H1 (cell line): ENCODE measurements around the gene TFAP2A. TPM values are rescaled to one million over a fixed set of nuclear protein-coding genes. Genes with fewer than 3 reads are reported as not detected.

Experiments
- CTCF ChIA-PET: fragments of 300-600 bp; sonication (Branson Sonifier 250); formaldehyde crosslinking; loops from one replicate; lab custom pipeline; 2021; ENCODE audit not compliant: partially characterized antibody; lab: Charles Lee
- POLR2A ChIA-PET: fragments of 300-600 bp; sonication (Branson Sonifier 250); formaldehyde crosslinking; loops from one replicate; lab custom pipeline; 2021; ENCODE audit warnings: inconsistent platforms; ENCODE audit not compliant: partially characterized antibody; lab: Charles Lee
- DNase-seq, 2 experiments: peaks; one replicate each; pipeline versions ENCODE4 v3.0.0 to v3.0.0-alpha.2; 2010 to 2022; ENCODE audit warnings: low spot score in 2 of 2, low read depth in 1 of 2, mixed read lengths in 1 of 2
- FAIRE-seq: peaks from 2 replicates; lab custom pipeline; 2011; peaks lifted over from hg19 to GRCh38; lab: Jason Lieb, UNC
- H2AFZ ChIP-seq: 2 replicates; pipeline ENCODE4 v1.8.1; 2012; ENCODE audit warnings: low read length, inconsistent platforms
- H2AK5ac ChIP-seq: 2 replicates; pipeline ENCODE4 v1.6.1; 2013; ENCODE audit warnings: low read depth, low read length
- H2BK120ac ChIP-seq: replicated peaks from 2 replicates; pipeline ENCODE3; 2013; ENCODE audit warnings: low read depth, low read length, inconsistent platforms
- H2BK12ac ChIP-seq: 2 replicates; pipeline ENCODE4 v1.6.1; 2013; ENCODE audit warnings: low read depth, low read length
- H2BK15ac ChIP-seq: 2 replicates; pipeline ENCODE4 v1.6.1; 2013; ENCODE audit warnings: low read length
- H2BK20ac ChIP-seq: 2 replicates; pipeline ENCODE4 v1.6.1; 2013; ENCODE audit warnings: low read length
- H2BK5ac ChIP-seq: 2 replicates; pipeline ENCODE4 v1.6.1; 2013; ENCODE audit warnings: low read depth, low read length
- H3K14ac ChIP-seq: 2 replicates; pipeline ENCODE4 v1.6.1; 2013; ENCODE audit warnings: inconsistent platforms; ENCODE audit not compliant: insufficient read length
- H3K18ac ChIP-seq: 2 replicates; pipeline ENCODE4 v1.6.1; 2013; ENCODE audit warnings: low read length; ENCODE audit errors: extremely low read depth
- H3K23ac ChIP-seq: 2 replicates; pipeline ENCODE4 v1.6.1; 2013; ENCODE audit warnings: inconsistent platforms; ENCODE audit not compliant: insufficient read length
- H3K23me2 ChIP-seq: 2 replicates; pipeline ENCODE4 v1.6.1; 2013; ENCODE audit warnings: low read depth, low read length
- H3K27ac ChIP-seq: 2 replicates; pipeline ENCODE4 v1.6.1; 2011; ENCODE audit warnings: low read depth, low read length, inconsistent platforms
- H3K27me3 ChIP-seq, 4 experiments: replicated peaks in 1 of 4; 1 replicate in 1 of 4; 2 replicates in 3 of 4; pipeline versions ENCODE4 v1.6.1 to v1.8.1; 2011 to 2013; ENCODE audit warnings: low read length in 3 of 4, mild to moderate bottlenecking in 3 of 4, inconsistent platforms in 2 of 4, mixed read lengths in 2 of 4, moderate library complexity in 1 of 4; ENCODE audit not compliant: control insufficient read depth in 3 of 4, insufficient read depth in 3 of 4; ENCODE audit errors: extremely low read depth in 1 of 4
- H3K36me3 ChIP-seq, 4 experiments: 2 replicates each; pipeline versions ENCODE4 v1.6.1 to v1.8.1; 2011 to 2013; ENCODE audit warnings: mild to moderate bottlenecking in 4 of 4, low read length in 3 of 4, moderate library complexity in 2 of 4, control low read depth in 1 of 4, inconsistent platforms in 1 of 4; ENCODE audit not compliant: insufficient read depth in 4 of 4, control insufficient read depth in 2 of 4
- H3K4ac ChIP-seq: replicated peaks from 2 replicates; pipeline ENCODE3; 2013; ENCODE audit warnings: low read length, low read depth, mixed read lengths, inconsistent platforms; ENCODE audit not compliant: insufficient read length
- H3K4me1 ChIP-seq, 4 experiments: replicated peaks in 1 of 4; 1 replicate in 1 of 4; 2 replicates in 3 of 4; pipeline versions ENCODE4 v1.6.1 to v1.8.1; 2011 to 2013; ENCODE audit warnings: low read length in 3 of 4, inconsistent platforms in 2 of 4, mixed read lengths in 1 of 4; ENCODE audit not compliant: insufficient read depth in 4 of 4, control insufficient read depth in 3 of 4
- H3K4me2 ChIP-seq, 2 experiments: 2 replicates each; pipeline versions ENCODE4 v1.6.1 to v1.8.1; 2011 to 2013; ENCODE audit warnings: low read depth in 2 of 2, low read length in 2 of 2, control low read depth in 1 of 2, inconsistent platforms in 1 of 2, mild to moderate bottlenecking in 1 of 2; ENCODE audit not compliant: insufficient read depth in 1 of 2
- H3K4me3 ChIP-seq, 4 experiments: fragments of 200-600, 300-600 bp in 1 of 4; sonication (generic), shearing (Covaris generic), sonication (Bioruptor Twin) in 1 of 4; 2 replicates each; pipeline versions ENCODE4 v1.5.1 to v1.8.1; 2011 to 2016; ENCODE audit warnings: low read length in 4 of 4, low read depth in 3 of 4, control low read depth in 2 of 4, inconsistent platforms in 2 of 4, mild to moderate bottlenecking in 2 of 4, mixed read lengths in 1 of 4, moderate library complexity in 1 of 4; ENCODE audit not compliant: insufficient read depth in 2 of 4; ENCODE audit errors: extremely low read depth in 1 of 4
- H3K56ac ChIP-seq: replicated peaks from 2 replicates; pipeline ENCODE3; 2013; ENCODE audit warnings: low read depth, mild to moderate bottlenecking, mixed read lengths, low read length, inconsistent platforms; ENCODE audit not compliant: insufficient read length
- H3K79me1 ChIP-seq: 2 replicates; pipeline ENCODE4 v1.6.1; 2013; ENCODE audit warnings: low read depth, low read length, control low read depth
- H3K79me2 ChIP-seq, 2 experiments: 2 replicates each; pipeline versions ENCODE4 v1.6.1 to v1.8.1; 2012 to 2013; ENCODE audit warnings: low read length in 2 of 2, mild to moderate bottlenecking in 2 of 2, inconsistent platforms in 1 of 2; ENCODE audit not compliant: insufficient read depth in 2 of 2, control insufficient read depth in 1 of 2
- H3K9ac ChIP-seq, 4 experiments: replicated peaks in 1 of 4; 1 replicate in 1 of 4; 2 replicates in 3 of 4; pipeline versions ENCODE4 v1.6.1 to v1.8.1; 2011 to 2013; ENCODE audit warnings: low read depth in 3 of 4, low read length in 3 of 4, control low read depth in 2 of 4, mild to moderate bottlenecking in 2 of 4, moderate library complexity in 2 of 4, inconsistent platforms in 1 of 4; ENCODE audit errors: extremely low read depth in 1 of 4
- H3K9me3 ChIP-seq, 2 experiments: 2 replicates each; pipeline versions ENCODE4 v1.6.1 to v1.8.1; 2012 to 2013; ENCODE audit warnings: mild to moderate bottlenecking in 2 of 2, moderate library complexity in 2 of 2, control low read depth in 1 of 2, inconsistent platforms in 1 of 2, low read depth in 1 of 2, low read length in 1 of 2, mixed read lengths in 1 of 2; ENCODE audit not compliant: insufficient read depth in 2 of 2
- H4K20me1 ChIP-seq, 2 experiments: replicated peaks in 1 of 2; 2 replicates each; pipeline versions ENCODE3 to v1.8.1; 2011 to 2013; ENCODE audit warnings: inconsistent platforms in 2 of 2, low read length in 2 of 2, mild to moderate bottlenecking in 1 of 2; ENCODE audit not compliant: insufficient read depth in 2 of 2, control insufficient read depth in 1 of 2
- H4K5ac ChIP-seq: 2 replicates; pipeline ENCODE4 v1.6.1; 2013; ENCODE audit warnings: low read length, low read depth, mixed read lengths, inconsistent platforms; ENCODE audit not compliant: insufficient read length
- H4K8ac ChIP-seq: 2 replicates; pipeline ENCODE4 v1.8.0; 2013; ENCODE audit warnings: mild to moderate bottlenecking, moderate library complexity, low read length, inconsistent platforms; ENCODE audit not compliant: insufficient read depth; ENCODE audit errors: extremely low read depth
- H4K91ac ChIP-seq: replicated peaks from 2 replicates; pipeline ENCODE3; 2013; ENCODE audit warnings: low read length, mixed read lengths, inconsistent platforms; ENCODE audit not compliant: insufficient read length
- BACH1 ChIP-seq: IDR thresholded peaks from 2 replicates; pipeline ENCODE4 v1.6.1; 2012; ENCODE audit warnings: low read length, improper control_type of control experiment
- BRCA1 ChIP-seq: IDR thresholded peaks from 2 replicates; pipeline ENCODE4 v1.6.1; 2012; ENCODE audit warnings: low read depth, low read length, improper control_type of control experiment
- CBX8 ChIP-seq: fragments of 300-800, 300-1000 bp; sonication (generic); IDR thresholded peaks from 2 replicates; pipeline ENCODE4 v1.7.1; 2016; ENCODE audit warnings: low read depth, low read length, borderline replicate concordance
- EGR1 ChIP-seq: IDR thresholded peaks from 2 replicates; pipeline ENCODE4 v1.6.1; 2011; ENCODE audit warnings: low read depth, low read length, borderline replicate concordance
- EZH2 ChIP-seq: fragments of 200-600 bp; sonication (generic); IDR thresholded peaks from 2 replicates; pipeline ENCODE4 v1.7.1; 2012; ENCODE audit warnings: low read depth, mild to moderate bottlenecking, moderate library complexity, low read length, inconsistent platforms; ENCODE audit not compliant: severe bottlenecking
- FOSL1 ChIP-seq: IDR thresholded peaks from 2 replicates; pipeline ENCODE4 v1.6.1; 2011; ENCODE audit warnings: mild to moderate bottlenecking, low read depth, low read length, moderate library complexity; ENCODE audit not compliant: insufficient read depth
- MAFK ChIP-seq: IDR thresholded peaks from 2 replicates; pipeline ENCODE4 v1.6.1; 2012; ENCODE audit warnings: low read depth, mild to moderate bottlenecking, improper control_type of control experiment, low read length
- NRF1 ChIP-seq: IDR thresholded peaks from 2 replicates; pipeline ENCODE4 v1.6.1; 2011; ENCODE audit warnings: mild to moderate bottlenecking, low read depth, low read length, improper control_type of control experiment
- PHF8 ChIP-seq: fragments of 200-600 bp; sonication (generic); conservative IDR thresholded peaks from 2 replicates; pipeline ENCODE4 v1.7.1; 2012; ENCODE audit warnings: low read depth, mild to moderate bottlenecking, inconsistent platforms, low read length, moderate library complexity
- RXRA ChIP-seq: IDR thresholded peaks from 2 replicates; pipeline ENCODE4 v1.6.1; 2011; ENCODE audit warnings: low read depth, mild to moderate bottlenecking, low read length, moderate library complexity; ENCODE audit not compliant: insufficient read depth
- SAP30 ChIP-seq: fragments of 300-600 bp; sonication (generic); IDR thresholded peaks from 2 replicates; pipeline ENCODE4 v1.7.1; 2012; ENCODE audit warnings: low read length, moderate library complexity, mild to moderate bottlenecking, inconsistent platforms; ENCODE audit not compliant: insufficient read depth, insufficient replicate concordance
- TEAD4 ChIP-seq: IDR thresholded peaks from 2 replicates; pipeline ENCODE4 v1.6.1; 2012; ENCODE audit warnings: low read depth, low read length, inconsistent platforms, mixed read lengths
- ZNF274 ChIP-seq: IDR thresholded peaks from 2 replicates; pipeline ENCODE4 v1.7.0; 2012; ENCODE audit warnings: low read length, borderline replicate concordance; ENCODE audit errors: extremely low read depth
- WGBS, 2 experiments: shearing (Covaris generic) in 1 of 2; methylation state at CpG; one replicate each; pipeline versions ENCODE4 v1.1.6 to v1.1.7; 2013 to 2015; ENCODE audit warnings: low lambda C conversion rate in 2 of 2, mixed read lengths in 2 of 2, inconsistent platforms in 1 of 2, low coverage in 1 of 2, missing lambda C conversion rate in 1 of 2; ENCODE audit not compliant: insufficient replicate concordance in 2 of 2, insufficient coverage in 1 of 2, insufficient read length in 1 of 2; ENCODE audit errors: extremely low coverage in 1 of 2, missing lambda C conversion rate in 1 of 2; 5-methylcytosine and 5-hydroxymethylcytosine counted together
- polyA plus RNA-seq, 7 experiments: library from polyadenylated mRNA; depleted of rRNA in 3 of 7; stranded (reverse) in 5 of 7; unstranded in 2 of 7; fragments of >200 nt in 5 of 7; fragments of 200-250 nt in 2 of 7; gene quantifications; 1 replicate in 5 of 7; 2 replicates in 1 of 7; 4 replicates in 1 of 7; pipeline versions ENCODE4 v1.2.1 to v1.2.3, GENCODE V29; 2011 to 2013; ENCODE audit warnings: missing spikeins in 2 of 7, mixed read lengths in 2 of 7
- total RNA-seq: library from RNA; stranded (reverse); fragmentation: NEBNext Ultra II Directional; extraction: Animal tissue kit (Norgen Biotek cat#: 25700); gene quantifications from 2 replicates; pipeline ENCODE4 v1.2.1, GENCODE V29; 2021
- TF ChIP-seq, protein P1 (sequence below): IDR thresholded peaks from 2 replicates; pipeline ENCODE4 v1.6.1; 2012; ENCODE audit warnings: inconsistent platforms

TFAP2A gene
- total and polyA plus RNA-seq, 2 of the 8 experiments (the other 6 are each of a cell fraction or from before 2014, with no cell fraction given) = 0.23 TPM; not detected in 1

DNA sequence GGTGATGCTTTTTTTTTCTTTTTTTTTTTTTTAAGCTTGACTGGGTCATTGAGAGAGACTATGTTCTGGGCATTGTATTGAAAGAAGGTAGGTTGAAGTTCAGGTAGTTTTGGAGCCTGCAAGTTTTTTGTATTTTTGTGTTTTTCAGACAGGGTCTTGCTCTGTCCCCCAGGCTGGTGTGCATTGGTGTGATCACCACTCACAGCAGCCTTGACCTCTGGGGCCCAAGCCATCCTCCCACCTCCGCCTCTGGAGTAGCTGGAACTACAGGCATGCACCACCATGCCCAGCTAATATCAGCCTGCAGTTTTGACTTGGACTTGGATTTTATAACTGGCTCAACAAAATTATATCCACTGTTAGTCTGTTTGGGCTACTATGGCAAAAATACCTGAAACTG is 31.7 kb upstream of the TFAP2A start:
- H4K91ac ChIP-seq = no peak overlapping the region
- H2BK15ac ChIP-seq = no peak overlapping the region
- H2AFZ ChIP-seq = no peak overlapping the region
- no peak overlapping the region for H3K4me2 ChIP-seq
- H3K36me3 ChIP-seq = no peaks in the 10 kb centered on the region
- H3K23ac ChIP-seq = no peak overlapping the region
- no peaks in the 10 kb centered on the region for H3K79me1 ChIP-seq
- no peak overlapping the region for H2BK120ac ChIP-seq
- no peak overlapping the region for H3K27ac ChIP-seq
- POLR2A ChIA-PET = no interaction called here
- no peak overlapping the region for H2BK20ac ChIP-seq
- no peak overlapping the region for H3K56ac ChIP-seq
- no peak overlapping the region for H3K4me3 ChIP-seq
- H3K4ac ChIP-seq = no peak overlapping the region
- no peak for DNase-seq
- 83% methylated on average over 1 of the region's 1 CpG; no CpG with 5 or more reads in 1 of the 2 experiments for whole genome bisulfite sequencing, 2 experiments
- H3K79me2 ChIP-seq = no peaks in the 10 kb centered on the region
- no peak overlapping the region for H2BK5ac ChIP-seq
- no peak overlapping the region for H4K8ac ChIP-seq
- CTCF ChIA-PET = interaction anchor here (0.6 to 5.4 kb wide), 6 partner anchors 11 to 49 kb away, joined by 3 to 36 read pairs (median 3); partner anchors contain the start of gene TFAP2A
- H4K5ac ChIP-seq = no peak overlapping the region
- H3K9me3 ChIP-seq = no peaks in the 10 kb centered on the region
- H3K9ac ChIP-seq = no peak overlapping the region
- H3K4me1 ChIP-seq = no peaks in the 10 kb centered on the region
- H3K14ac ChIP-seq = no peak overlapping the region
- no peaks in the 10 kb centered on the region for H4K20me1 ChIP-seq
- H3K23me2 ChIP-seq = no peaks in the 10 kb centered on the region
- no peak for FAIRE-seq
- H3K18ac ChIP-seq = no peak overlapping the region
- H2BK12ac ChIP-seq = no peak overlapping the region
- H2AK5ac ChIP-seq = no peak overlapping the region
- no peak for TF ChIP-seq FOSL1
- no peak for TF ChIP-seq MAFK
- TF ChIP-seq ZNF274 = no peak
- TF ChIP-seq EGR1 = no peak
- TF ChIP-seq EZH2 = no peak
- TF ChIP-seq TEAD4 = no peak
- no peak for TF ChIP-seq RXRA
- no peak for TF ChIP-seq PHF8
- no peak for TF ChIP-seq NRF1
- no peak for TF ChIP-seq BRCA1
- TF ChIP-seq, protein P1, sequence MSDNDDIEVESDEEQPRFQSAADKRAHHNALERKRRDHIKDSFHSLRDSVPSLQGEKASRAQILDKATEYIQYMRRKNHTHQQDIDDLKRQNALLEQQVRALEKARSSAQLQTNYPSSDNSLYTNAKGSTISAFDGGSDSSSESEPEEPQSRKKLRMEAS = no peak
- no peak for TF ChIP-seq CBX8
- no peak for TF ChIP-seq SAP30
- no peak for TF ChIP-seq BACH1
- H3K27me3 ChIP-seq = no peaks in the 10 kb centered on the region
